Liver (tissue), 9 donors: Measurements from ENCODE around the gene RFPL4A. TPM values are rescaled to one million over a fixed set of nuclear protein-coding genes. Genes with fewer than 3 reads are reported as not detected.

Source experiments
- DNase-seq: peaks from one replicate; pipeline ENCODE4 v3.0.0-alpha.2; 2017; ENCODE audit warnings: low spot score
- H3K27ac ChIP-seq, 2 donors: one replicate each; pipeline ENCODE4 v1.7.0; 2013; ENCODE audit warnings: inconsistent platforms in 2 of 2, low read length in 2 of 2, control low read depth in 1 of 2, low read depth in 1 of 2, mild to moderate bottlenecking in 1 of 2
- H3K27me3 ChIP-seq, 4 donors: one replicate each; pipeline versions ENCODE4 v1.6.1 to v1.7.0; 2013; ENCODE audit warnings: low read length in 3 of 4, inconsistent platforms in 1 of 4, mild to moderate bottlenecking in 1 of 4, moderate library complexity in 1 of 4; ENCODE audit not compliant: control insufficient read depth in 4 of 4, insufficient read depth in 4 of 4
- H3K36me3 ChIP-seq, 4 donors: one replicate each; pipeline versions ENCODE4 v1.6.1 to v1.7.0; 2013; ENCODE audit warnings: low read length in 3 of 4, mild to moderate bottlenecking in 3 of 4, low read depth in 1 of 4, moderate library complexity in 1 of 4; ENCODE audit not compliant: control insufficient read depth in 4 of 4, insufficient read depth in 3 of 4
- H3K4me1 ChIP-seq, 4 donors: one replicate each; pipeline versions ENCODE4 v1.6.1 to v1.7.0; 2013; ENCODE audit warnings: low read length in 3 of 4, mild to moderate bottlenecking in 3 of 4, moderate library complexity in 1 of 4; ENCODE audit not compliant: control insufficient read depth in 4 of 4, insufficient read depth in 4 of 4
- H3K4me3 ChIP-seq, 3 donors: one replicate each; pipeline versions ENCODE4 v1.6.1 to v1.7.0; 2013; ENCODE audit warnings: low read length in 3 of 3, control low read depth in 1 of 3, low read depth in 1 of 3, mild to moderate bottlenecking in 1 of 3
- H3K9ac ChIP-seq, 2 donors: one replicate each; pipeline ENCODE4 v1.7.0; 2013; ENCODE audit warnings: low read length in 2 of 2, mild to moderate bottlenecking in 2 of 2, moderate library complexity in 2 of 2, control low read depth in 1 of 2, low read depth in 1 of 2
- H3K9me3 ChIP-seq, 4 donors: one replicate each; pipeline versions ENCODE4 v1.6.1 to v1.7.0; 2013; ENCODE audit warnings: low read length in 3 of 4; ENCODE audit not compliant: control insufficient read depth in 4 of 4
- EGR1 ChIP-seq, 2 donors: IDR thresholded peaks; 2 replicates each; pipeline ENCODE4 v1.6.1; 2016 to 2018; ENCODE audit warnings: antibody characterized with exemption in 2 of 2, low read depth in 2 of 2
- FOXA1 ChIP-seq: IDR thresholded peaks from 2 replicates; pipeline ENCODE4 v1.6.1; 2016; ENCODE audit warnings: antibody characterized with exemption
- FOXA2 ChIP-seq: IDR thresholded peaks from 2 replicates; pipeline ENCODE4 v1.6.1; 2016; ENCODE audit warnings: antibody characterized with exemption
- GABPA ChIP-seq, 2 donors: IDR thresholded peaks in 1 of 2; conservative IDR thresholded peaks in 1 of 2; 2 replicates each; pipeline ENCODE4 v1.6.1; 2016; ENCODE audit warnings: antibody characterized with exemption in 2 of 2, mild to moderate bottlenecking in 1 of 2, moderate library complexity in 1 of 2
- HNF4A ChIP-seq, 2 donors: conservative IDR thresholded peaks; 2 replicates each; pipeline ENCODE4 v1.6.1; 2016; ENCODE audit warnings: antibody characterized with exemption in 2 of 2, mild to moderate bottlenecking in 2 of 2
- HNF4G ChIP-seq: IDR thresholded peaks from 2 replicates; pipeline ENCODE4 v1.6.1; 2016; ENCODE audit warnings: antibody characterized with exemption
- JUND ChIP-seq, 2 donors: IDR thresholded peaks; 2 replicates each; pipeline ENCODE4 v1.6.1; 2016; ENCODE audit warnings: antibody characterized with exemption in 2 of 2
- NR2F2 ChIP-seq: IDR thresholded peaks from 2 replicates; pipeline ENCODE4 v1.6.1; 2016; ENCODE audit warnings: antibody characterized with exemption
- RAD21 ChIP-seq, 2 donors: IDR thresholded peaks; 2 replicates each; pipeline ENCODE4 v1.6.1; 2016; ENCODE audit warnings: antibody characterized with exemption in 2 of 2, mild to moderate bottlenecking in 2 of 2
- RXRA ChIP-seq, 2 donors: IDR thresholded peaks; 2 replicates each; pipeline ENCODE4 v1.6.1; 2017 to 2018; ENCODE audit warnings: antibody characterized with exemption in 2 of 2, mild to moderate bottlenecking in 1 of 2
- SP1 ChIP-seq: IDR thresholded peaks from 2 replicates; pipeline ENCODE4 v1.6.1; 2018; ENCODE audit warnings: antibody characterized with exemption, mild to moderate bottlenecking
- TAF1 ChIP-seq: conservative IDR thresholded peaks from 2 replicates; pipeline ENCODE4 v1.6.1; 2016; ENCODE audit warnings: antibody characterized with exemption, mild to moderate bottlenecking
- YY1 ChIP-seq: IDR thresholded peaks from 2 replicates; pipeline ENCODE4 v1.6.1; 2016; ENCODE audit warnings: antibody characterized with exemption, mild to moderate bottlenecking
- WGBS: extraction: QIAGEN DNeasy Blood & Tissue Kit; methylation state at CpG from one replicate; pipeline ENCODE4 v1.1.7; 2013; 5-methylcytosine and 5-hydroxymethylcytosine counted together
- polyA plus RNA-seq, 2 donors: library from polyadenylated mRNA; stranded (reverse) in 1 of 2; unstranded in 1 of 2; fragments of 200-250 nt in 1 of 2; fragments of >200 nt in 1 of 2; fragmentation: Nextera tagmentation in 1 of 2; extraction: Ambion mirVana in 1 of 2; gene quantifications; one replicate each; pipeline versions ENCODE4 v1.2.1 to v1.2.3, GENCODE V29; 2013 to 2015
- total RNA-seq, 2 donors: library from RNA; depleted of rRNA; stranded (reverse); fragments of >200 nt; gene quantifications; one replicate each; pipeline ENCODE4 v1.2.3, GENCODE V29; 2014
- TF ChIP-seq, protein P1 (sequence below): IDR thresholded peaks from 2 replicates; pipeline ENCODE4 v1.6.1; 2016; ENCODE audit warnings: antibody characterized with exemption
- TF ChIP-seq, protein P2 (sequence below): IDR thresholded peaks from 2 replicates; pipeline ENCODE4 v1.6.1; 2016; ENCODE audit warnings: antibody characterized with exemption, mild to moderate bottlenecking
- TF ChIP-seq, protein P3 (sequence below): IDR thresholded peaks from 2 replicates; pipeline ENCODE4 v1.6.1; 2016; ENCODE audit warnings: antibody characterized with exemption
- TF ChIP-seq, protein P4 (sequence below): fragments of 150-350 bp; IDR thresholded peaks from 2 replicates; pipeline ENCODE4 v1.5.1; 2017; ENCODE audit warnings: improper control_type of control experiment, low read depth, low read length; ENCODE audit not compliant: missing input control
- TF ChIP-seq, protein P5 (sequence below): IDR thresholded peaks from 2 replicates; pipeline ENCODE4 v1.6.1; 2016; ENCODE audit warnings: antibody characterized with exemption
- donor health status: healthy.
- donor health status: healthy.
- donor health status: healthy.
- donor health status: healthy.
- donor health status: healthy.

Gene RFPL4A
- total and polyA plus RNA-seq, 4 donors, result 0.12 to 0.82 TPM; not detected in 2

DNA sequence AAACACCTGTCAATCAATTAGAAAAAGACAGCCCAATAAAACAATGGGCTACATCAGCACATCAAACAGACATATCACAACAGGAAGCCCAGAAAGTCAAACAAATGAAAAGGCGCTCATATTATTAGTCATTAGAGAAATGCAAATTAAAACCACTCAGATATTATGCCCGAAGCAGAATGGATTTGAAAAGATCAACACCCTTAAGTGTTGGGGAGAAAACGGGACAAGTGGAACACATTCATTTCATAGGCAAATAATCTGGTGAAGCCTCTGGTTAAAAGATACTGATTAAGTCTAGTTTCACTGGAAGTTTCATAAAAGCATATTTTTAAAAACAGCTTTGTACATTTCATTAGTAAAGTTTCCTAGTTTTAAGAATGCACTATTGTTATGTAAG lies 38.1 kb upstream of the RFPL4A start:
- no peak overlapping the region for H3K9ac ChIP-seq
- WGBS, result 82% methylated on average over 3 of the region's 3 CpGs
- H3K9me3 ChIP-seq, result peaks cover 0 to 4% (median 1%) of the 10 kb centered on the region in 4 donors
- H3K27me3 ChIP-seq, result peaks cover 0 to 4% (median 2%) of the 10 kb centered on the region in 4 donors
- TF ChIP-seq HNF4G, result no peak
- TF ChIP-seq RAD21 (IDR thresholded peaks at IDR 0.05), result no peak
- TF ChIP-seq, protein P1, sequence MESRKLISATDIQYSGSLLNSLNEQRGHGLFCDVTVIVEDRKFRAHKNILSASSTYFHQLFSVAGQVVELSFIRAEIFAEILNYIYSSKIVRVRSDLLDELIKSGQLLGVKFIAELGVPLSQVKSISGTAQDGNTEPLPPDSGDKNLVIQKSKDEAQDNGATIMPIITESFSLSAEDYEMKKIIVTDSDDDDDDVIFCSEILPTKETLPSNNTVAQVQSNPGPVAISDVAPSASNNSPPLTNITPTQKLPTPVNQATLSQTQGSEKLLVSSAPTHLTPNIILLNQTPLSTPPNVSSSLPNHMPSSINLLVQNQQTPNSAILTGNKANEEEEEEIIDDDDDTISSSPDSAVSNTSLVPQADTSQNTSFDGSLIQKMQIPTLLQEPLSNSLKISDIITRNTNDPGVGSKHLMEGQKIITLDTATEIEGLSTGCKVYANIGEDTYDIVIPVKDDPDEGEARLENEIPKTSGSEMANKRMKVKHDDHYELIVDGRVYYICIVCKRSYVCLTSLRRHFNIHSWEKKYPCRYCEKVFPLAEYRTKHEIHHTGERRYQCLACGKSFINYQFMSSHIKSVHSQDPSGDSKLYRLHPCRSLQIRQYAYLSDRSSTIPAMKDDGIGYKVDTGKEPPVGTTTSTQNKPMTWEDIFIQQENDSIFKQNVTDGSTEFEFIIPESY, result no peak
- TF ChIP-seq JUND (IDR thresholded peaks at IDR 0.05), result no peak
- TF ChIP-seq, protein P2, sequence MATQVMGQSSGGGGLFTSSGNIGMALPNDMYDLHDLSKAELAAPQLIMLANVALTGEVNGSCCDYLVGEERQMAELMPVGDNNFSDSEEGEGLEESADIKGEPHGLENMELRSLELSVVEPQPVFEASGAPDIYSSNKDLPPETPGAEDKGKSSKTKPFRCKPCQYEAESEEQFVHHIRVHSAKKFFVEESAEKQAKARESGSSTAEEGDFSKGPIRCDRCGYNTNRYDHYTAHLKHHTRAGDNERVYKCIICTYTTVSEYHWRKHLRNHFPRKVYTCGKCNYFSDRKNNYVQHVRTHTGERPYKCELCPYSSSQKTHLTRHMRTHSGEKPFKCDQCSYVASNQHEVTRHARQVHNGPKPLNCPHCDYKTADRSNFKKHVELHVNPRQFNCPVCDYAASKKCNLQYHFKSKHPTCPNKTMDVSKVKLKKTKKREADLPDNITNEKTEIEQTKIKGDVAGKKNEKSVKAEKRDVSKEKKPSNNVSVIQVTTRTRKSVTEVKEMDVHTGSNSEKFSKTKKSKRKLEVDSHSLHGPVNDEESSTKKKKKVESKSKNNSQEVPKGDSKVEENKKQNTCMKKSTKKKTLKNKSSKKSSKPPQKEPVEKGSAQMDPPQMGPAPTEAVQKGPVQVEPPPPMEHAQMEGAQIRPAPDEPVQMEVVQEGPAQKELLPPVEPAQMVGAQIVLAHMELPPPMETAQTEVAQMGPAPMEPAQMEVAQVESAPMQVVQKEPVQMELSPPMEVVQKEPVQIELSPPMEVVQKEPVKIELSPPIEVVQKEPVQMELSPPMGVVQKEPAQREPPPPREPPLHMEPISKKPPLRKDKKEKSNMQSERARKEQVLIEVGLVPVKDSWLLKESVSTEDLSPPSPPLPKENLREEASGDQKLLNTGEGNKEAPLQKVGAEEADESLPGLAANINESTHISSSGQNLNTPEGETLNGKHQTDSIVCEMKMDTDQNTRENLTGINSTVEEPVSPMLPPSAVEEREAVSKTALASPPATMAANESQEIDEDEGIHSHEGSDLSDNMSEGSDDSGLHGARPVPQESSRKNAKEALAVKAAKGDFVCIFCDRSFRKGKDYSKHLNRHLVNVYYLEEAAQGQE, result no peak
- TF ChIP-seq RXRA (IDR thresholded peaks at IDR 0.05), result no peak
- no peak for TF ChIP-seq FOXA2
- TF ChIP-seq, protein P3, sequence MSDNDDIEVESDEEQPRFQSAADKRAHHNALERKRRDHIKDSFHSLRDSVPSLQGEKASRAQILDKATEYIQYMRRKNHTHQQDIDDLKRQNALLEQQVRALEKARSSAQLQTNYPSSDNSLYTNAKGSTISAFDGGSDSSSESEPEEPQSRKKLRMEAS, result no peak
- TF ChIP-seq, protein P4, sequence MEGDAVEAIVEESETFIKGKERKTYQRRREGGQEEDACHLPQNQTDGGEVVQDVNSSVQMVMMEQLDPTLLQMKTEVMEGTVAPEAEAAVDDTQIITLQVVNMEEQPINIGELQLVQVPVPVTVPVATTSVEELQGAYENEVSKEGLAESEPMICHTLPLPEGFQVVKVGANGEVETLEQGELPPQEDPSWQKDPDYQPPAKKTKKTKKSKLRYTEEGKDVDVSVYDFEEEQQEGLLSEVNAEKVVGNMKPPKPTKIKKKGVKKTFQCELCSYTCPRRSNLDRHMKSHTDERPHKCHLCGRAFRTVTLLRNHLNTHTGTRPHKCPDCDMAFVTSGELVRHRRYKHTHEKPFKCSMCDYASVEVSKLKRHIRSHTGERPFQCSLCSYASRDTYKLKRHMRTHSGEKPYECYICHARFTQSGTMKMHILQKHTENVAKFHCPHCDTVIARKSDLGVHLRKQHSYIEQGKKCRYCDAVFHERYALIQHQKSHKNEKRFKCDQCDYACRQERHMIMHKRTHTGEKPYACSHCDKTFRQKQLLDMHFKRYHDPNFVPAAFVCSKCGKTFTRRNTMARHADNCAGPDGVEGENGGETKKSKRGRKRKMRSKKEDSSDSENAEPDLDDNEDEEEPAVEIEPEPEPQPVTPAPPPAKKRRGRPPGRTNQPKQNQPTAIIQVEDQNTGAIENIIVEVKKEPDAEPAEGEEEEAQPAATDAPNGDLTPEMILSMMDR, result no peak
- TF ChIP-seq YY1, result no peak
- no peak for TF ChIP-seq GABPA (IDR thresholded peaks at IDR 0.05 in 1 of 2, conservative IDR thresholded peaks at IDR 0.05 in 1 of 2)
- no peaks in the 10 kb centered on the region for H3K4me1 ChIP-seq
- no peak overlapping the region for H3K4me3 ChIP-seq
- no peak for DNase-seq
- H3K36me3 ChIP-seq, result no peaks in the 10 kb centered on the region
- H3K27ac ChIP-seq, result no peak overlapping the region

DNA sequence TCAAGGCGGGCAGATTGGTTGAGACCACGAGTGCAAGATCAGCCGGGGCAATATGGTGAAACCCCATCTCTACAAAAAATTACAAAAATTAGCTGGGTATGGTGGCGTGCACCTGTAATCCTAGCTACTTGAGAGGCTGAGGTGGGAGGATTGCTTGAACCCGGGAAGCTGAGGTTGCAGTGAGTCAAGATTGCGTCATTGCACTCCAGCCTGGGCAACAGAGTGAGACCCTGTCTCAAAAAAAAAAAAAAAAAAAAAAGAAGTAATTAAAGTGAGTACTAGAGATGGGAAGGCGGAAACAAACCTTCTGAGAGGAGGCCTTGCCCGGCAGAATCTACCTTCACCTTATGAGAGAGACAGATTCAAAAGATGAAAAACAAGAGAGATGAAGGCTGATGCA lies 35.4 kb upstream of the RFPL4A start:
- Histone ChIP-seq H3K4me1 (no peaks in the 10 kb centered on the region), H3K27ac (no peak overlapping the region), H3K9me3 (peaks cover 0 to 4% (median 1%) of the 10 kb centered on the region in 4 donors), H3K27me3 (peaks cover 0 to 4% (median 0%) of the 10 kb centered on the region in 4 donors), H3K9ac (no peak overlapping the region), H3K4me3 (no peak overlapping the region), H3K36me3 (no peaks in the 10 kb centered on the region)
- no peak for DNase-seq
- 87% methylated on average over 8 of the region's 8 CpGs for WGBS
- TF ChIP-seq YY1, result no peak
- TF ChIP-seq RAD21 (IDR thresholded peaks at IDR 0.05), result no peak
- TF ChIP-seq HNF4G, result no peak
- no peak for TF ChIP-seq GABPA (IDR thresholded peaks at IDR 0.05 in 1 of 2, conservative IDR thresholded peaks at IDR 0.05 in 1 of 2)
- no peak for TF ChIP-seq SP1
- TF ChIP-seq FOXA1, result no peak
- TF ChIP-seq HNF4A (conservative IDR thresholded peaks at IDR 0.05), result no peak
- TF ChIP-seq, protein P4, result no peak
- TF ChIP-seq, protein P5, sequence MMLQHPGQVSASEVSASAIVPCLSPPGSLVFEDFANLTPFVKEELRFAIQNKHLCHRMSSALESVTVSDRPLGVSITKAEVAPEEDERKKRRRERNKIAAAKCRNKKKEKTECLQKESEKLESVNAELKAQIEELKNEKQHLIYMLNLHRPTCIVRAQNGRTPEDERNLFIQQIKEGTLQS, result no peak
- TF ChIP-seq EGR1 (IDR thresholded peaks at IDR 0.05; ENCODE audit: low read depth in 2 of 2), result no peak
- no peak for TF ChIP-seq NR2F2
- TF ChIP-seq TAF1, result no peak
- TF ChIP-seq JUND (IDR thresholded peaks at IDR 0.05), result no peak
- TF ChIP-seq, protein P1, result no peak
- no peak for TF ChIP-seq RXRA (IDR thresholded peaks at IDR 0.05)
- no peak for TF ChIP-seq FOXA2
- TF ChIP-seq, protein P3, result no peak
